ENCODE data around the gene DLGAP5. TPM values are rescaled to one million over a fixed set of nuclear protein-coding genes. Genes with fewer than 3 reads are reported as not detected.
A peak's percentile ranks its signal among the peaks of the same experiment; 100 is the strongest.

DLGAP5 gene
- total and polyA plus RNA-seq, 2 of the 13 experiments (the other 11 are each of a cell fraction or from before 2014, with no cell fraction given), result 7.7 to 55.8 TPM

DNA sequence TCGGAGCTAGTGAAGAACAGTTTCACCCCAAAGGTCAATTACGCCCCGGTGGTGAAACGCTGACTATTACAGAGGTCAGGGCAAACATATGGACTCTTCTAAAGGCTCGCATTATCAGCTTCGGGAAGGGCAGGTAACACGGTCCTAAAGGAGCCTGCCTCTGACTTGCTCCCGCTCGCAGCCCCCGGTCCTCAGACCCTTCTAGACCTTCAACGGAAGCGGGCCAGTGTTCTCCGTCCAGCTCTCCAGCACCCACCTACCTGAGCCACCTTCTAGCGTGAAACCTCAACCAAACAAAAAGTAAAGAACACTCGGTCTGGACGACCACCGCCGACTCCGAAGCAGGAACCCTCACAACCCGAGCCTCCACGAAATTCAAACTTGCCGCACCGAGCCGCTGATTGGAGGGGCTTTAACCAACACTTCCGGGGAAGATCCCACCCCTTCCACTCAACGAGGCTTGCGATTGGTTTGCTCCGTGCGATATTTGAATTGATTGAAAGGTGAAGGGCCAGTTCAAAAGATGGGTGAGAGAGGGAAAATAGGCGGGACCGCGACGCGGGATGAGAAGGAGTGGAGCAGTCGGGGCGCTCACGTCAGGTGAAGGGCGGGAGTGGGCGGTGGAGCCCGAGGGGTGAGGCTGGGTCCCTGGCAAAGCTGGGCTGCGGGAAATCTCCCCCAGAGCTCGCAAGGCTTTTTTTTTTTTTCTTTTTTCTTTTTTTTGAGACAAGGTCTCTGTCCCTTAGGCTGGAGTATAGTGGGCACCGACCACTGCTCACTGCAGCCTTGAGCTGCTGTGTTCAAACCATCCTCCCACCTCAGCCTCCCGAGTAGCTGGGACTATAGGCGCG, at the start of gene DLGAP5 (continued):
- TF ChIP-seq ZBTB37 (CRISPR knock-in tag; IDR thresholded peaks at IDR 0.05) (no peak), ERF (CRISPR knock-in tag; IDR thresholded peaks at IDR 0.05) (peak; percentile 56; the same call in 1 of the 2 replicates), SMAD1 (CRISPR knock-in tag; IDR thresholded peaks at IDR 0.05; ENCODE audit: borderline replicate concordance, low read depth) (peak; percentile 56; the same call in 1 of the 2 replicates), RARG (CRISPR knock-in tag; IDR thresholded peaks at IDR 0.05; ENCODE audit: low read depth) (no peak), SOX5 (CRISPR knock-in tag; IDR thresholded peaks at IDR 0.05; ENCODE audit: borderline replicate concordance) (peak; percentile 22; the same call in 1 of the 2 replicates), HNF1B (CRISPR knock-in tag; IDR thresholded peaks at IDR 0.05) (no peak), HNRNPUL1 (IDR thresholded peaks at IDR 0.05; ENCODE audit: low read depth, low read length) (no peak), ZFP62 (CRISPR knock-in tag; IDR thresholded peaks at IDR 0.05) (no peak)
- TF ChIP-seq, protein P1, sequence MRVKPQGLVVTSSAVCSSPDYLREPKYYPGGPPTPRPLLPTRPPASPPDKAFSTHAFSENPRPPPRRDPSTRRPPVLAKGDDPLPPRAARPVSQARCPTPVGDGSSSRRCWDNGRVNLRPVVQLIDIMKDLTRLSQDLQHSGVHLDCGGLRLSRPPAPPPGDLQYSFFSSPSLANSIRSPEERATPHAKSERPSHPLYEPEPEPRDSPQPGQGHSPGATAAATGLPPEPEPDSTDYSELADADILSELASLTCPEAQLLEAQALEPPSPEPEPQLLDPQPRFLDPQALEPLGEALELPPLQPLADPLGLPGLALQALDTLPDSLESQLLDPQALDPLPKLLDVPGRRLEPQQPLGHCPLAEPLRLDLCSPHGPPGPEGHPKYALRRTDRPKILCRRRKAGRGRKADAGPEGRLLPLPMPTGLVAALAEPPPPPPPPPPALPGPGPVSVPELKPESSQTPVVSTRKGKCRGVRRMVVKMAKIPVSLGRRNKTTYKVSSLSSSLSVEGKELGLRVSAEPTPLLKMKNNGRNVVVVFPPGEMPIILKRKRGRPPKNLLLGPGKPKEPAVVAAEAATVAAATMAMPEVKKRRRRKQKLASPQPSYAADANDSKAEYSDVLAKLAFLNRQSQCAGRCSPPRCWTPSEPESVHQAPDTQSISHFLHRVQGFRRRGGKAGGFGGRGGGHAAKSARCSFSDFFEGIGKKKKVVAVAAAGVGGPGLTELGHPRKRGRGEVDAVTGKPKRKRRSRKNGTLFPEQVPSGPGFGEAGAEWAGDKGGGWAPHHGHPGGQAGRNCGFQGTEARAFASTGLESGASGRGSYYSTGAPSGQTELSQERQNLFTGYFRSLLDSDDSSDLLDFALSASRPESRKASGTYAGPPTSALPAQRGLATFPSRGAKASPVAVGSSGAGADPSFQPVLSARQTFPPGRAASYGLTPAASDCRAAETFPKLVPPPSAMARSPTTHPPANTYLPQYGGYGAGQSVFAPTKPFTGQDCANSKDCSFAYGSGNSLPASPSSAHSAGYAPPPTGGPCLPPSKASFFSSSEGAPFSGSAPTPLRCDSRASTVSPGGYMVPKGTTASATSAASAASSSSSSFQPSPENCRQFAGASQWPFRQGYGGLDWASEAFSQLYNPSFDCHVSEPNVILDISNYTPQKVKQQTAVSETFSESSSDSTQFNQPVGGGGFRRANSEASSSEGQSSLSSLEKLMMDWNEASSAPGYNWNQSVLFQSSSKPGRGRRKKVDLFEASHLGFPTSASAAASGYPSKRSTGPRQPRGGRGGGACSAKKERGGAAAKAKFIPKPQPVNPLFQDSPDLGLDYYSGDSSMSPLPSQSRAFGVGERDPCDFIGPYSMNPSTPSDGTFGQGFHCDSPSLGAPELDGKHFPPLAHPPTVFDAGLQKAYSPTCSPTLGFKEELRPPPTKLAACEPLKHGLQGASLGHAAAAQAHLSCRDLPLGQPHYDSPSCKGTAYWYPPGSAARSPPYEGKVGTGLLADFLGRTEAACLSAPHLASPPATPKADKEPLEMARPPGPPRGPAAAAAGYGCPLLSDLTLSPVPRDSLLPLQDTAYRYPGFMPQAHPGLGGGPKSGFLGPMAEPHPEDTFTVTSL (CRISPR knock-in tag; IDR thresholded peaks at IDR 0.05; ENCODE audit: borderline replicate concordance), result 0 out of 2 replicates have a peak, but pooled peaks have one; percentile 35
- TF ChIP-seq, protein P2, sequence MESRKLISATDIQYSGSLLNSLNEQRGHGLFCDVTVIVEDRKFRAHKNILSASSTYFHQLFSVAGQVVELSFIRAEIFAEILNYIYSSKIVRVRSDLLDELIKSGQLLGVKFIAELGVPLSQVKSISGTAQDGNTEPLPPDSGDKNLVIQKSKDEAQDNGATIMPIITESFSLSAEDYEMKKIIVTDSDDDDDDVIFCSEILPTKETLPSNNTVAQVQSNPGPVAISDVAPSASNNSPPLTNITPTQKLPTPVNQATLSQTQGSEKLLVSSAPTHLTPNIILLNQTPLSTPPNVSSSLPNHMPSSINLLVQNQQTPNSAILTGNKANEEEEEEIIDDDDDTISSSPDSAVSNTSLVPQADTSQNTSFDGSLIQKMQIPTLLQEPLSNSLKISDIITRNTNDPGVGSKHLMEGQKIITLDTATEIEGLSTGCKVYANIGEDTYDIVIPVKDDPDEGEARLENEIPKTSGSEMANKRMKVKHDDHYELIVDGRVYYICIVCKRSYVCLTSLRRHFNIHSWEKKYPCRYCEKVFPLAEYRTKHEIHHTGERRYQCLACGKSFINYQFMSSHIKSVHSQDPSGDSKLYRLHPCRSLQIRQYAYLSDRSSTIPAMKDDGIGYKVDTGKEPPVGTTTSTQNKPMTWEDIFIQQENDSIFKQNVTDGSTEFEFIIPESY (CRISPR knock-in tag; IDR thresholded peaks at IDR 0.05), result no peak
- TF ChIP-seq, protein P3, sequence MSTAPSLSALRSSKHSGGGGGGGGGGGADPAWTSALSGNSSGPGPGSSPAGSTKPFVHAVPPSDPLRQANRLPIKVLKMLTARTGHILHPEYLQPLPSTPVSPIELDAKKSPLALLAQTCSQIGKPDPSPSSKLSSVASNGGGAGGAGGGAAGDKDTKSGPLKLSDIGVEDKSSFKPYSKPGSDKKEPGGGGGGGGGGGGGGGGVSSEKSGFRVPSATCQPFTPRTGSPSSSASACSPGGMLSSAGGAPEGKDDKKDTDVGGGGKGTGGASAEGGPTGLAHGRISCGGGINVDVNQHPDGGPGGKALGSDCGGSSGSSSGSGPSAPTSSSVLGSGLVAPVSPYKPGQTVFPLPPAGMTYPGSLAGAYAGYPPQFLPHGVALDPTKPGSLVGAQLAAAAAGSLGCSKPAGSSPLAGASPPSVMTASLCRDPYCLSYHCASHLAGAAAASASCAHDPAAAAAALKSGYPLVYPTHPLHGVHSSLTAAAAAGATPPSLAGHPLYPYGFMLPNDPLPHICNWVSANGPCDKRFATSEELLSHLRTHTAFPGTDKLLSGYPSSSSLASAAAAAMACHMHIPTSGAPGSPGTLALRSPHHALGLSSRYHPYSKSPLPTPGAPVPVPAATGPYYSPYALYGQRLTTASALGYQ (CRISPR knock-in tag; IDR thresholded peaks at IDR 0.05), result no peak
- TF ChIP-seq, protein P4, sequence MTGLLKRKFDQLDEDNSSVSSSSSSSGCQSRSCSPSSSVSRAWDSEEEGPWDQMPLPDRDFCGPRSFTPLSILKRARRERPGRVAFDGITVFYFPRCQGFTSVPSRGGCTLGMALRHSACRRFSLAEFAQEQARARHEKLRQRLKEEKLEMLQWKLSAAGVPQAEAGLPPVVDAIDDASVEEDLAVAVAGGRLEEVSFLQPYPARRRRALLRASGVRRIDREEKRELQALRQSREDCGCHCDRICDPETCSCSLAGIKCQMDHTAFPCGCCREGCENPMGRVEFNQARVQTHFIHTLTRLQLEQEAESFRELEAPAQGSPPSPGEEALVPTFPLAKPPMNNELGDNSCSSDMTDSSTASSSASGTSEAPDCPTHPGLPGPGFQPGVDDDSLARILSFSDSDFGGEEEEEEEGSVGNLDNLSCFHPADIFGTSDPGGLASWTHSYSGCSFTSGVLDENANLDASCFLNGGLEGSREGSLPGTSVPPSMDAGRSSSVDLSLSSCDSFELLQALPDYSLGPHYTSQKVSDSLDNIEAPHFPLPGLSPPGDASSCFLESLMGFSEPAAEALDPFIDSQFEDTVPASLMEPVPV (CRISPR knock-in tag; IDR thresholded peaks at IDR 0.05), result peak; percentile 62; the same call in 1 of the 2 replicates
